NOMO-1 treated with dmso at 0.1 percent for 144 hours (cell line): ENCODE measurements around the gene CANT1.
"Not testable (repeated sequence)": the region's sequence is repeated elsewhere in the genome, so short reads cannot be mapped to it uniquely, and the experiment has no call there.

Source experiments
- DNase-seq: peaks from one replicate; lab custom pipeline; 2025; ENCODE audit not compliant: unreplicated experiment; lab: John Stamatoyannopoulos, UW

CANT1 gene

GRCh38 chr17:79043931-79044320, 34.4 kb upstream of the CANT1 start:
- no peak for DNase-seq

GRCh38 chr17:79043191-79043930, 33.8 kb upstream of the CANT1 start:
- DNase-seq = no peak

- no peak for DNase-seq
These were observed 33.0 kb upstream of the CANT1 start for GRCh38 chr17:79042421-79043190.

GRCh38 chr17:79041723-79042420, 32.3 kb upstream of the CANT1 start:
- DNase-seq = no peak

- no peak for DNase-seq
These were observed 31.5 kb upstream of the CANT1 start for GRCh38 chr17:79041041-79041570.

GRCh38 chr17:79039886-79040285, 30.3 kb upstream of the CANT1 start:
- DNase-seq = no peak

GRCh38 chr17:79039171-79039570, 29.6 kb upstream of the CANT1 start:
- no peak for DNase-seq

- no peak for DNase-seq
These were observed 29.1 kb upstream of the CANT1 start for GRCh38 chr17:79038545-79039135.

- DNase-seq = peak; percentile 20
These were observed 27.0 kb upstream of the CANT1 start for GRCh38 chr17:79036596-79036995.

- DNase-seq = no peak
These were observed 26.6 kb upstream of the CANT1 start for GRCh38 chr17:79036181-79036580.

GRCh38 chr17:79035686-79036085, 26.1 kb upstream of the CANT1 start:
- no peak for DNase-seq

- no peak for DNase-seq
These were observed 25.4 kb upstream of the CANT1 start for GRCh38 chr17:79034931-79035485.

- no peak for DNase-seq
These were observed 24.4 kb upstream of the CANT1 start for GRCh38 chr17:79033741-79034501.

- no peak for DNase-seq
These were observed 23.6 kb upstream of the CANT1 start for GRCh38 chr17:79033046-79033616.

- DNase-seq = no peak
These were observed 22.7 kb upstream of the CANT1 start for GRCh38 chr17:79031996-79032875.

GRCh38 chr17:79030636-79031035, 21.1 kb upstream of the CANT1 start:
- DNase-seq = not testable (repeated sequence)

- DNase-seq = no peak
These were observed 19.9 kb upstream of the CANT1 start for GRCh38 chr17:79029327-79030009.
